WTC11 (cell line): Measurements from ENCODE around the gene MTCL1. TPM values are rescaled to one million over a fixed set of nuclear protein-coding genes. Genes with fewer than 3 reads are reported as not detected.

Source experiments
- ATAC-seq: fragments of 200-7000 bp; cut with Tn5 transposase; 2 replicates; pipeline ENCODE4 v1.10.0; 2021; ENCODE audit warnings: mild to moderate bottlenecking, moderate library complexity
- CTCF ChIA-PET: fragments of 300-600 bp; sonication (Branson Sonifier 250); formaldehyde crosslinking; loops from one replicate; lab custom pipeline; 2021; ENCODE audit warnings: antibody characterized with exemption; lab: Charles Lee
- POLR2A ChIA-PET: fragments of 350-600 bp; sonication (Branson Sonifier 250); formaldehyde crosslinking; loops from one replicate; lab custom pipeline; 2021; ENCODE audit warnings: antibody characterized with exemption; lab: Charles Lee
- DNase-seq: peaks from one replicate; pipeline ENCODE4 v3.0.0; 2021; ENCODE audit warnings: low spot score
- H3K27ac Mint-ChIP-seq: 2 replicates; pipeline ENCODE4 v1.8.0; 2021; ENCODE audit warnings: mixed read lengths
- H3K27me3 Mint-ChIP-seq: 2 replicates; pipeline ENCODE4 v1.8.0; 2021; ENCODE audit warnings: low read depth, mild to moderate bottlenecking, moderate library complexity, mixed read lengths
- H3K36me3 Mint-ChIP-seq: 2 replicates; pipeline ENCODE4 v1.8.0; 2021; ENCODE audit warnings: mixed read lengths
- H3K4me1 Mint-ChIP-seq: 2 replicates; pipeline ENCODE4 v1.8.0; 2022; ENCODE audit warnings: mixed read lengths
- H3K4me3 Mint-ChIP-seq: 2 replicates; pipeline ENCODE4 v1.8.0; 2021; ENCODE audit warnings: mild to moderate bottlenecking, moderate library complexity, mixed read lengths
- H3K9me3 Mint-ChIP-seq: 2 replicates; pipeline ENCODE4 v1.8.0; 2021; ENCODE audit warnings: mixed read lengths
- CBFB ChIP-seq: sonication (generic); formaldehyde crosslinking; IDR thresholded peaks from 2 replicates; pipeline ENCODE4 v1.8.1; 2022; ENCODE audit warnings: mild to moderate bottlenecking, low read depth, missing genetic modification reagents
- E2F1 ChIP-seq: sonication (generic); formaldehyde crosslinking; IDR thresholded peaks from 2 replicates; pipeline ENCODE4 v1.8.0; 2022; ENCODE audit warnings: mild to moderate bottlenecking, missing genetic modification reagents
- FOXJ3 ChIP-seq: sonication (generic); formaldehyde crosslinking; IDR thresholded peaks from 2 replicates; pipeline ENCODE4 v1.9.0; 2021; ENCODE audit warnings: missing genetic modification reagents, mild to moderate bottlenecking, borderline replicate concordance
- FOXK1 ChIP-seq: sonication (generic); formaldehyde crosslinking; IDR thresholded peaks from 2 replicates; pipeline ENCODE4 v1.8.0; 2022; ENCODE audit warnings: mild to moderate bottlenecking, moderate library complexity, missing genetic modification reagents
- FOXP4 ChIP-seq: sonication (generic); formaldehyde crosslinking; IDR thresholded peaks from 2 replicates; pipeline ENCODE4 v1.8.0; 2022; ENCODE audit warnings: mild to moderate bottlenecking, missing genetic modification reagents
- GTF2I ChIP-seq: fragments of 250-450 bp; sonication (Bioruptor Pico); conservative IDR thresholded peaks from 2 replicates; pipeline ENCODE4 v1.4.0; 2021; ENCODE audit warnings: mild to moderate bottlenecking
- KAT7 ChIP-seq: sonication (generic); formaldehyde crosslinking; IDR thresholded peaks from 2 replicates; pipeline ENCODE4 v1.8.1; 2023; ENCODE audit warnings: missing genetic modification reagents, mild to moderate bottlenecking, borderline replicate concordance
- MLX ChIP-seq: sonication (generic); formaldehyde crosslinking; IDR thresholded peaks from 2 replicates; pipeline ENCODE4 v1.8.1; 2023; ENCODE audit warnings: mild to moderate bottlenecking, missing genetic modification reagents, moderate library complexity
- NFATC4 ChIP-seq: fragments of 250-450 bp; sonication (Bioruptor Pico); IDR thresholded peaks from 2 replicates; pipeline ENCODE4 v1.9.0; 2021; ENCODE audit warnings: mild to moderate bottlenecking
- NR1H2 ChIP-seq: sonication (generic); formaldehyde crosslinking; IDR thresholded peaks from 2 replicates; pipeline ENCODE4 v1.9.0; 2021; ENCODE audit warnings: mild to moderate bottlenecking, moderate library complexity, missing genetic modification reagents
- NR3C1 ChIP-seq: sonication (generic); formaldehyde crosslinking; conservative IDR thresholded peaks from 2 replicates; pipeline ENCODE4 v1.8.1; 2023; ENCODE audit warnings: low read depth, mild to moderate bottlenecking, missing genetic modification reagents
- TEAD1 ChIP-seq: sonication (generic); formaldehyde crosslinking; IDR thresholded peaks from 2 replicates; pipeline ENCODE4 v1.8.0; 2022; ENCODE audit warnings: mild to moderate bottlenecking, missing genetic modification reagents
- ZBTB21 ChIP-seq: sonication (generic); formaldehyde crosslinking; IDR thresholded peaks from 2 replicates; pipeline ENCODE4 v1.8.1; 2023; ENCODE audit warnings: mild to moderate bottlenecking, missing genetic modification reagents, borderline replicate concordance
- ZMAT4 ChIP-seq: fragments of 250-450 bp; sonication (Bioruptor Pico); IDR thresholded peaks from 2 replicates; pipeline ENCODE4 v1.9.0; 2021; ENCODE audit warnings: mild to moderate bottlenecking
- ZNF138 ChIP-seq: sonication (generic); formaldehyde crosslinking; conservative IDR thresholded peaks from 2 replicates; pipeline ENCODE4 v1.8.1; 2022; ENCODE audit warnings: mild to moderate bottlenecking, moderate library complexity, missing genetic modification reagents
- ZNF219 ChIP-seq: sonication (generic); formaldehyde crosslinking; IDR thresholded peaks from 2 replicates; pipeline ENCODE4 v1.8.0; 2023; ENCODE audit warnings: missing genetic modification reagents, mild to moderate bottlenecking, borderline replicate concordance
- ZNF281 ChIP-seq: sonication (generic); formaldehyde crosslinking; IDR thresholded peaks from 2 replicates; pipeline ENCODE4 v1.8.0; 2023; ENCODE audit warnings: mild to moderate bottlenecking, missing genetic modification reagents
- ZNF416 ChIP-seq: fragments of 250-450 bp; sonication (Bioruptor Pico); IDR thresholded peaks from 2 replicates; pipeline ENCODE4 v1.9.0; 2021; ENCODE audit warnings: mild to moderate bottlenecking, inconsistent platforms
- ZNF423 ChIP-seq: fragments of 250-450 bp; sonication (Bioruptor Pico); IDR thresholded peaks from 2 replicates; pipeline ENCODE4 v2.1.2; 2022; ENCODE audit warnings: mild to moderate bottlenecking, moderate library complexity
- ZSCAN18 ChIP-seq: fragments of 250-450 bp; sonication (Bioruptor Pico); IDR thresholded peaks from 2 replicates; pipeline ENCODE4 v2.1.2; 2022; ENCODE audit warnings: mild to moderate bottlenecking, moderate library complexity
- total RNA-seq: library from RNA; stranded (reverse); gene quantifications from 3 replicates; pipeline ENCODE4 v1.2.3, GENCODE V29; 2021

The MTCL1 gene
- total RNA-seq, 1 experiment from 2014 or later: 64.3 TPM

GRCh38 chr18:8780227-8780626 lies 74.9 kb downstream of the MTCL1 start:
- ATAC-seq (no peak), DNase-seq (no peak)
- Mint-ChIP-seq H3K36me3 (peaks cover 26% of the 10 kb centered on the region), H3K4me1 (peaks cover 36% of the 10 kb centered on the region), H3K27me3 (no peaks in the 10 kb centered on the region), H3K4me3 (no peak overlapping the region), H3K9me3 (no peaks in the 10 kb centered on the region), H3K27ac (no peak overlapping the region)
- no peak for TF ChIP-seq KAT7 (CRISPR knock-in tag)
- TF ChIP-seq ZNF219: no peak
- POLR2A ChIA-PET: no interaction called here
- CTCF ChIA-PET: no interaction called here

GRCh38 chr18:8781671-8782070 lies 76.3 kb downstream of the MTCL1 start:
- no peaks in the 10 kb centered on the region for H3K9me3 Mint-ChIP-seq
- DNase-seq (no peak), ATAC-seq (no peak)
- ChIA-PET POLR2A (no interaction called here), CTCF (no interaction called here)
- H3K27ac Mint-ChIP-seq: peak overlapping the region; percentile 97
- H3K4me1 Mint-ChIP-seq: peaks cover 30% of the 10 kb centered on the region
- H3K27me3 Mint-ChIP-seq: no peaks in the 10 kb centered on the region
- no peak for TF ChIP-seq NR1H2 (CRISPR knock-in tag)
- no peak for TF ChIP-seq TEAD1 (CRISPR knock-in tag)
- H3K4me3 Mint-ChIP-seq: no peak overlapping the region
- peaks cover 38% of the 10 kb centered on the region for H3K36me3 Mint-ChIP-seq

GRCh38 chr18:8783335-8783993 lies 78.1 kb downstream of the MTCL1 start:
- H3K27ac Mint-ChIP-seq: no peak overlapping the region; the same call in 1 of the 2 replicates
- ATAC-seq: no peak
- H3K4me1 Mint-ChIP-seq: peaks cover 24% of the 10 kb centered on the region
- no peaks in the 10 kb centered on the region for H3K27me3 Mint-ChIP-seq
- H3K36me3 Mint-ChIP-seq: peaks cover 46% of the 10 kb centered on the region
- H3K9me3 Mint-ChIP-seq: no peaks in the 10 kb centered on the region
- TF ChIP-seq ZBTB21 (CRISPR knock-in tag) (no peak), ZMAT4 (CRISPR knock-in tag) (no peak), ZNF219 (no peak), CBFB (CRISPR knock-in tag) (no peak), FOXP4 (CRISPR knock-in tag) (no peak), ZSCAN18 (CRISPR knock-in tag) (no peak), KAT7 (CRISPR knock-in tag) (no peak), GTF2I (CRISPR knock-in tag) (no peak), ZNF138 (CRISPR knock-in tag) (no peak)
- ChIA-PET POLR2A (no interaction called here), CTCF (interaction anchor here (0.5 to 1.0 kb wide), 3 partner anchors 8 to 151 kb away, joined by 3 to 4 read pairs (median 3); no protein-coding TSS in a partner anchor)
- H3K4me3 Mint-ChIP-seq: no peak overlapping the region
- DNase-seq: no peak

- ChIA-PET POLR2A (interaction anchor here (0.5 kb wide), 1 partner anchor 175 kb away, joined by 3 read pairs; no protein-coding TSS in a partner anchor), CTCF (interaction anchor here (0.5 to 1.0 kb wide), 3 partner anchors 8 to 152 kb away, joined by 3 to 4 read pairs (median 3); no protein-coding TSS in a partner anchor)
- peaks cover 48% of the 10 kb centered on the region for H3K36me3 Mint-ChIP-seq
- H3K27ac Mint-ChIP-seq: peak overlapping the region; percentile 57; the same call in 1 of the 2 replicates
- H3K27me3 Mint-ChIP-seq: no peaks in the 10 kb centered on the region
- H3K9me3 Mint-ChIP-seq: no peaks in the 10 kb centered on the region
- peaks cover 24% of the 10 kb centered on the region for H3K4me1 Mint-ChIP-seq
- no peak overlapping the region for H3K4me3 Mint-ChIP-seq
- ATAC-seq (no peak), DNase-seq (no peak)
- no peak for TF ChIP-seq ZNF416
- no peak for TF ChIP-seq CBFB (CRISPR knock-in tag)
- no peak for TF ChIP-seq NR3C1 (CRISPR knock-in tag)
- no peak for TF ChIP-seq FOXK1 (CRISPR knock-in tag)
- TF ChIP-seq ZNF423 (CRISPR knock-in tag): no peak
- no peak for TF ChIP-seq E2F1 (CRISPR knock-in tag)
- TF ChIP-seq ZNF281 (CRISPR knock-in tag): no peak
- no peak for TF ChIP-seq FOXJ3
- TF ChIP-seq MLX (CRISPR knock-in tag): no peak
- TF ChIP-seq NFATC4: no peak
Measured at GRCh38 chr18:8783994-8784530, 78.7 kb downstream of the MTCL1 start.
